ENCODE results near the gene SERPINB2. TPM values are rescaled to one million over a fixed set of nuclear protein-coding genes. Genes with fewer than 3 reads are reported as not detected.

Gene SERPINB2
- total and polyA plus RNA-seq, 10 of the 15 experiments (the other 5 are each of a cell fraction or from before 2014, with no cell fraction given): 9.6 to 25.3 (median 14.0) TPM

GRCh38 chr18:63908858-63909257 is 21.4 kb downstream of the SERPINB2 start:
- FAIRE-seq (no peak), ATAC-seq (peak; percentile 76), DNase-seq (ENCODE audit: low read depth, low spot score) (no peak)
- no TSS peak for BruUV-seq (replicated peaks)
- CTCF ChIA-PET: interaction anchor here (0.6 to 3.5 kb wide), 12 partner anchors 11 to 337 kb away, joined by 3 to 52 read pairs (median 4); partner anchors contain the start of gene HMSD
- peaks cover 4% of the 10 kb centered on the region; the same call in 1 of the 2 replicates for H3K4me1 ChIP-seq (ENCODE audit: control insufficient read depth, insufficient read depth, low read length)
- intact Hi-C loops (cut with micrococcal nuclease; ENCODE audit: unreplicated experiment): no loop called here
- no peaks in the 10 kb centered on the region for H3K79me2 ChIP-seq (ENCODE audit: control insufficient read depth, insufficient read depth, low read length)
- no peak overlapping the region for H3K4me2 ChIP-seq (ENCODE audit: control insufficient read depth, insufficient read depth)
- no peaks in the 10 kb centered on the region; the same call in 2 of the 3 replicates for H3K9me3 ChIP-seq (replicated peaks; ENCODE audit: control insufficient read depth, insufficient read depth, low read length)
- H3K27ac ChIP-seq (ENCODE audit: control insufficient read depth, insufficient read depth): peak overlapping the region; percentile 56
- in situ Hi-C loops (cut with MboI): no loop called here
- POLR2A ChIA-PET: interaction anchor here (0.7 to 3.3 kb wide), 8 partner anchors 8 to 768 kb away, joined by 3 to 15 read pairs (median 4); partner anchors contain the start of gene HMSD
- 0% methylated on average over 1 of the region's 1 CpG for WGBS (ENCODE audit: insufficient coverage, insufficient replicate concordance, low lambda C conversion rate, missing lambda C conversion rate)
- SMC1A ChIA-PET (ENCODE audit: uncharacterized antibody, unreplicated experiment): interaction anchor here (0.6 to 6.2 kb wide), 22 partner anchors 8 to 1785 kb away, joined by 3 to 99 read pairs (median 5); partner anchors contain the start of gene SERPINB2
- H4K20me1 ChIP-seq (ENCODE audit: control insufficient read depth, insufficient read depth): no peaks in the 10 kb centered on the region
- H3K36me3 ChIP-seq (ENCODE audit: control insufficient read depth in 2 of 2, insufficient read depth in 2 of 2, low read length in 1 of 2): no peaks in the 10 kb centered on the region
- 0 out of 2 replicates have a peak overlapping the region, but pooled peaks have one; percentile 4 for H3K4me3 ChIP-seq
- no peak overlapping the region for H3K9ac ChIP-seq (ENCODE audit: control insufficient read depth, insufficient read depth, low read length)
- RAD21 ChIA-PET (ENCODE audit: unreplicated experiment): interaction anchor here (1.0 to 3.6 kb wide), 10 partner anchors 10 to 46 kb away, joined by 4 to 69 read pairs (median 6); partner anchors contain the start of gene SERPINB2
- no peaks in the 10 kb centered on the region for H3K27me3 ChIP-seq (replicated peaks in 1 of 2; ENCODE audit: control insufficient read depth in 2 of 2, insufficient read depth in 2 of 2, low read length in 1 of 2)
- H2AFZ ChIP-seq (ENCODE audit: control insufficient read depth, low read depth, low read length): peak overlapping the region; percentile 6; the same call in 1 of the 2 replicates
- TF ChIP-seq ZBTB40 (IDR thresholded peaks at IDR 0.05; ENCODE audit: borderline replicate concordance) (no peak), RELB (IDR thresholded peaks at IDR 0.05; ENCODE audit: low read depth) (no peak), CREB1 (IDR thresholded peaks at IDR 0.05; ENCODE audit: low read depth) (peak; percentile 74), MYC (IDR thresholded peaks at IDR 0.05; ENCODE audit: insufficient read depth, insufficient read length, insufficient replicate concordance, low read length, severe bottlenecking) (no peak), NFXL1 (IDR thresholded peaks at IDR 0.05; ENCODE audit: borderline replicate concordance) (no peak), NFIC (IDR thresholded peaks at IDR 0.05; ENCODE audit: low read depth, low read length) (0 out of 2 replicates have a peak, but pooled peaks have one; percentile 15), CREM (IDR thresholded peaks at IDR 0.05; ENCODE audit: low read depth) (peak; percentile 57; the same call in 1 of the 2 replicates), POU2F2 (IDR thresholded peaks at IDR 0.05; ENCODE audit: borderline replicate concordance, low read depth, low read length) (no peak), PAX5 (IDR thresholded peaks at IDR 0.05; ENCODE audit: borderline replicate concordance, low read depth, low read length) (no peak), YY1 (IDR thresholded peaks at IDR 0.05; ENCODE audit: low read depth, low read length) (peak; percentile 82), RELA (IDR thresholded peaks at IDR 0.05; ENCODE audit: borderline replicate concordance, partially characterized antibody) (peak; percentile 40), JUNB (IDR thresholded peaks at IDR 0.05) (peak; percentile 44; the same call in 1 of the 2 replicates), E2F8 (IDR thresholded peaks at IDR 0.05; ENCODE audit: low read depth, partially characterized antibody) (no peak), SREBF1 (IDR thresholded peaks at IDR 0.05; ENCODE audit: low read length) (no peak), ETV6 (conservative IDR thresholded peaks at IDR 0.05 in 1 of 2, IDR thresholded peaks at IDR 0.05 in 1 of 2; ENCODE audit: borderline replicate concordance in 1 of 2, low read depth in 1 of 2) (0 out of 4 replicates have a peak, but pooled peaks of 1 of the 2 experiments have one; percentile 8)

All from GM12878 (cell line).